HAP-1 (cell line): ENCODE measurements around the gene BLNK.

Source experiments
- DNase-seq, 2 experiments: peaks; one replicate each; pipeline ENCODE4 v3.0.0-alpha.2; 2016 to 2020; ENCODE audit warnings: low spot score in 2 of 2
- H3K27me3 ChIP-seq: fragments of 250-450 bp; sonication (Bioruptor Pico); 2 replicates; pipeline ENCODE4 v1.5.1; 2020; ENCODE audit warnings: low read depth, mild to moderate bottlenecking, moderate library complexity
- H3K36me3 ChIP-seq: fragments of 250-450 bp; sonication (Bioruptor Pico); replicated peaks from 2 replicates; pipeline ENCODE4 v1.5.1; 2020; ENCODE audit warnings: mild to moderate bottlenecking
- H3K4me1 ChIP-seq: fragments of 250-450 bp; sonication (Bioruptor Pico); 2 replicates; pipeline ENCODE4 v1.5.1; 2020; ENCODE audit warnings: mild to moderate bottlenecking
- H3K4me3 ChIP-seq: fragments of 250-450 bp; sonication (Bioruptor Pico); 2 replicates; pipeline ENCODE4 v1.5.1; 2020; ENCODE audit warnings: mild to moderate bottlenecking, moderate library complexity
- H3K9me3 ChIP-seq: fragments of 250-450 bp; sonication (Bioruptor Pico); 2 replicates; pipeline ENCODE4 v1.5.1; 2020; ENCODE audit warnings: mild to moderate bottlenecking, moderate library complexity
- in situ Hi-C: fragments of 300-500 bp; cut with MboI; formaldehyde crosslinking; loops from 3 replicates; pipeline ENCODE4 v1.14.3; 2020; ENCODE audit warnings: low sequenced_read_pairs, inconsistent platforms, mixed read lengths

The BLNK gene

DNA sequence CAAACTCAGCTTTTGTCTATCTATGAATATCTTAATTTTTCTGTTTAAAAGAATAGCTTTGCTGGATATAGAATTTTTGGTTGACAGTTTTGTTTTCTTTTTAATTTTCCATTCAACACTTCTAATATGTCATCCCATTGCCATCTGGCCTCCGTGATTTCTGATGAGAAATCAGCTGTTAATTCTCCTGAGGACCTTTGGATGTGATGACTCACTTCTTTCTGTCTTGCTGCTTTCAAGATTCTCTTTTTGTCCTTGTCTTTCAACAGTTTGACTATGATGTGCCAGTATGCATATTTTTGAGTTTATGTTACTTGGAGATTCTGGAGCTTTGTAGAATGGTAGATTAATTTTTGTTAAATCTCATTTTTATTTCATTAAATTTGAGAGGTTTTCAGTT, 102.8 kb downstream of the BLNK start:
- DNase-seq, result no peak
- in situ Hi-C loops, result no loop called here
- Histone ChIP-seq H3K36me3 (no peaks in the 10 kb centered on the region), H3K27me3 (no peaks in the 10 kb centered on the region), H3K4me3 (no peak overlapping the region), H3K4me1 (no peaks in the 10 kb centered on the region), H3K9me3 (no peaks in the 10 kb centered on the region)

- no peak for DNase-seq
- no peaks in the 10 kb centered on the region for H3K9me3 ChIP-seq
- H3K4me3 ChIP-seq, result no peak overlapping the region
- no peaks in the 10 kb centered on the region for H3K36me3 ChIP-seq
- in situ Hi-C loops, result no loop called here
- H3K27me3 ChIP-seq, result no peaks in the 10 kb centered on the region
- H3K4me1 ChIP-seq, result no peaks in the 10 kb centered on the region
Measured at GRCh38 chr10:96165726-96166125, 105.6 kb downstream of the BLNK start.

- no peak for DNase-seq
- Histone ChIP-seq H3K4me1 (no peaks in the 10 kb centered on the region), H3K4me3 (no peak overlapping the region), H3K27me3 (no peaks in the 10 kb centered on the region), H3K9me3 (no peaks in the 10 kb centered on the region), H3K36me3 (peaks cover 8% of the 10 kb centered on the region; the same call in 1 of the 2 replicates)
- in situ Hi-C loops, result no loop called here
Measured at GRCh38 chr10:96153070-96153469, 118.3 kb downstream of the BLNK start.

- no peak for DNase-seq
- Histone ChIP-seq H3K9me3 (no peaks in the 10 kb centered on the region), H3K4me1 (no peaks in the 10 kb centered on the region), H3K4me3 (no peak overlapping the region), H3K27me3 (no peaks in the 10 kb centered on the region), H3K36me3 (peaks cover 7% of the 10 kb centered on the region; the same call in 1 of the 2 replicates)
- in situ Hi-C loops, result no loop called here
Measured at GRCh38 chr10:96152437-96152836, 118.9 kb downstream of the BLNK start.
